Activated naive CD8-positive, alpha-beta T cell treated with anti-CD3 and anti-CD28 coated beads, Interleukin-2, amount 50 U/mL, for 16 hours (primary cell): ENCODE data around the gene GTF3C5.
"Not testable (repeated sequence)": the region's sequence is repeated elsewhere in the genome, so short reads cannot be mapped to it uniquely, and the experiment has no call there.

ENCODE experiments used
- DNase-seq: peaks from one replicate; pipeline ENCODE4 v3.0.0-alpha.2; 2020; ENCODE audit warnings: low read depth, low spot score

The GTF3C5 gene

GRCh38 chr9:133030317-133031129, at the start of gene GTF3C5:
Gene GTF3C5 (plus strand): TSS chr9:133030997. CDS start chr9:133031012, 15 bp downstream.
- peak; percentile 81 for DNase-seq

- no peak for DNase-seq
Observed at GRCh38 chr9:132982458-132982857, 48.3 kb upstream of the GTF3C5 start.

- no peak for DNase-seq
Observed at GRCh38 chr9:132983491-132984201, 47.2 kb upstream of the GTF3C5 start.

GRCh38 chr9:132984202-132985070, 46.4 kb upstream of the GTF3C5 start:
- no peak for DNase-seq

GRCh38 chr9:132985071-132985350, 45.8 kb upstream of the GTF3C5 start:
- DNase-seq: no peak

GRCh38 chr9:132985489-132985888, 45.3 kb upstream of the GTF3C5 start:
- no peak for DNase-seq

- DNase-seq: no peak
Observed at GRCh38 chr9:132986114-132986513, 44.7 kb upstream of the GTF3C5 start.

GRCh38 chr9:132986640-132987620, 43.9 kb upstream of the GTF3C5 start:
- DNase-seq: no peak

- no peak for DNase-seq
Observed at GRCh38 chr9:132988244-132989013, 42.4 kb upstream of the GTF3C5 start.

GRCh38 chr9:132989014-132989310, 41.8 kb upstream of the GTF3C5 start:
- DNase-seq: no peak

- DNase-seq: no peak
Observed at GRCh38 chr9:132989414-132989996, 41.3 kb upstream of the GTF3C5 start.

- not testable (repeated sequence) for DNase-seq
Observed at GRCh38 chr9:132989998-132990557, 40.7 kb upstream of the GTF3C5 start.

GRCh38 chr9:132990781-132991180, 40.0 kb upstream of the GTF3C5 start:
- DNase-seq: no peak

- no peak for DNase-seq
Observed at GRCh38 chr9:132991351-132992300, 39.2 kb upstream of the GTF3C5 start.

- no peak for DNase-seq
Observed at GRCh38 chr9:132993511-132993939, 37.3 kb upstream of the GTF3C5 start.

- DNase-seq: no peak
Observed at GRCh38 chr9:132994410-132995120, 36.2 kb upstream of the GTF3C5 start.

- DNase-seq: no peak
Observed at GRCh38 chr9:132995121-132995420, 35.7 kb upstream of the GTF3C5 start.

- DNase-seq: no peak
Observed at GRCh38 chr9:132995879-132996278, 34.9 kb upstream of the GTF3C5 start.
